GM12878 (cell line): ENCODE results near the gene ZNF618.

Experiments
- CBX5 ChIP-seq: sonication (generic); IDR thresholded peaks from 2 replicates; pipeline ENCODE4 v1.6.1; 2016; ENCODE audit warnings: low read depth, moderate library complexity, mild to moderate bottlenecking, inconsistent platforms
- CHD2 ChIP-seq: IDR thresholded peaks from 2 replicates; pipeline ENCODE4 v1.6.1; 2011; ENCODE audit warnings: low read depth, low read length, improper control_type of control experiment, borderline replicate concordance
- ETV6 ChIP-seq, 2 experiments: fragments of 450-650 bp in 1 of 2; IDR thresholded peaks in 1 of 2; conservative IDR thresholded peaks in 1 of 2; 2 replicates each; pipeline ENCODE4 v1.6.1; 2014; ENCODE audit warnings: antibody characterized with exemption in 1 of 2, borderline replicate concordance in 1 of 2, low read depth in 1 of 2, mild to moderate bottlenecking in 1 of 2, moderate library complexity in 1 of 2
- JUND ChIP-seq: IDR thresholded peaks from 2 replicates; pipeline ENCODE4 v1.6.1; 2012; ENCODE audit warnings: low read depth, mild to moderate bottlenecking, low read length, improper control_type of control experiment, moderate library complexity
- NRF1 ChIP-seq: conservative IDR thresholded peaks from 2 replicates; pipeline ENCODE4 v1.6.1; 2011; ENCODE audit warnings: mild to moderate bottlenecking, low read depth, low read length, improper control_type of control experiment
- POLR2A ChIP-seq: IDR thresholded peaks from 2 replicates; pipeline ENCODE4 v1.6.1; 2011; ENCODE audit warnings: low read depth, mild to moderate bottlenecking, low read length
- POLR2AphosphoS5 ChIP-seq: IDR thresholded peaks from 2 replicates; pipeline ENCODE4 v1.6.1; 2011; ENCODE audit warnings: mild to moderate bottlenecking, low read length, inconsistent platforms
- RELA ChIP-seq: fragments of 450-650 bp; IDR thresholded peaks from 2 replicates; pipeline ENCODE4 v1.8.0; 2014; ENCODE audit warnings: borderline replicate concordance; ENCODE audit not compliant: partially characterized antibody
- TF ChIP-seq, protein P1 (sequence below), 3 experiments: IDR thresholded peaks in 2 of 3; conservative IDR thresholded peaks in 1 of 3; 2 replicates each; pipeline ENCODE4 v1.5.1; 2011; ENCODE audit warnings: low read depth in 3 of 3, low read length in 3 of 3, mild to moderate bottlenecking in 3 of 3, control low read depth in 2 of 3, moderate library complexity in 2 of 3, inconsistent platforms in 1 of 3, mixed read lengths in 1 of 3; ENCODE audit not compliant: control insufficient read depth in 2 of 3, insufficient read depth in 1 of 3; ENCODE audit errors: extremely low read depth in 1 of 3
- TF ChIP-seq, protein P2 (sequence below): fragments of 450-650 bp; IDR thresholded peaks from 2 replicates; pipeline ENCODE4 v1.6.1; 2017; ENCODE audit warnings: mild to moderate bottlenecking, moderate library complexity
- TF ChIP-seq, protein P3 (sequence below): IDR thresholded peaks from 2 replicates; pipeline ENCODE4 v1.6.1; 2011; ENCODE audit warnings: mild to moderate bottlenecking, low read depth, low read length, moderate library complexity; ENCODE audit not compliant: insufficient replicate concordance

DNA sequence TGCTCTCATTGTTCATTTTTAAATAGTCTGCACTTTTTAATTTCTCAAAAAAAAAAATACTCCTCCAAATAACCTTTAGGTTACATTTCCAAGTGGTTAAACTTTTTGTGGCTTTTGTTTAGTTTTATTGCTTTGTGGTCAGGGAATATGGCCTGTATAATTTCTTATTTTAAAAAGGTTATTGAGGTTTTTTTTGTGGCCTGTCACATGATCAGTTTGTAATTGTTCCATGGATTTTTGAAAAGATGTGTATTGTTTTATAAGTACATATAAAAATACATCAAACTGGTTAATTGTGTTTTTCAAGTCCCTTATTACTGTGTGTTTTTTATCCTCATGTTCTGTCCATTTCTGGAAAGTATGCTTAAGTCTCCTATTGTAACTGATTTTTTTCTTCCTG is 64.0 kb downstream of the ZNF618 start:
- TF ChIP-seq, protein P1, sequence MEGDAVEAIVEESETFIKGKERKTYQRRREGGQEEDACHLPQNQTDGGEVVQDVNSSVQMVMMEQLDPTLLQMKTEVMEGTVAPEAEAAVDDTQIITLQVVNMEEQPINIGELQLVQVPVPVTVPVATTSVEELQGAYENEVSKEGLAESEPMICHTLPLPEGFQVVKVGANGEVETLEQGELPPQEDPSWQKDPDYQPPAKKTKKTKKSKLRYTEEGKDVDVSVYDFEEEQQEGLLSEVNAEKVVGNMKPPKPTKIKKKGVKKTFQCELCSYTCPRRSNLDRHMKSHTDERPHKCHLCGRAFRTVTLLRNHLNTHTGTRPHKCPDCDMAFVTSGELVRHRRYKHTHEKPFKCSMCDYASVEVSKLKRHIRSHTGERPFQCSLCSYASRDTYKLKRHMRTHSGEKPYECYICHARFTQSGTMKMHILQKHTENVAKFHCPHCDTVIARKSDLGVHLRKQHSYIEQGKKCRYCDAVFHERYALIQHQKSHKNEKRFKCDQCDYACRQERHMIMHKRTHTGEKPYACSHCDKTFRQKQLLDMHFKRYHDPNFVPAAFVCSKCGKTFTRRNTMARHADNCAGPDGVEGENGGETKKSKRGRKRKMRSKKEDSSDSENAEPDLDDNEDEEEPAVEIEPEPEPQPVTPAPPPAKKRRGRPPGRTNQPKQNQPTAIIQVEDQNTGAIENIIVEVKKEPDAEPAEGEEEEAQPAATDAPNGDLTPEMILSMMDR (IDR thresholded peaks at IDR 0.05 in 2 of 3, conservative IDR thresholded peaks at IDR 0.05 in 1 of 3; ENCODE audit: control insufficient read depth in 2 of 3, extremely low read depth in 1 of 3, insufficient read depth in 1 of 3, low read depth in 3 of 3, low read length in 3 of 3) = no peak
- TF ChIP-seq POLR2A (no peak), JUND (no peak), CHD2 (no peak), RELA (no peak), CBX5 (no peak), ETV6 (conservative IDR thresholded peaks at IDR 0.05 in 1 of 2, IDR thresholded peaks at IDR 0.05 in 1 of 2; ENCODE audit: borderline replicate concordance in 1 of 2, low read depth in 1 of 2) (no peak), NRF1 (no peak), POLR2AphosphoS5 (no peak)
- TF ChIP-seq, protein P2, sequence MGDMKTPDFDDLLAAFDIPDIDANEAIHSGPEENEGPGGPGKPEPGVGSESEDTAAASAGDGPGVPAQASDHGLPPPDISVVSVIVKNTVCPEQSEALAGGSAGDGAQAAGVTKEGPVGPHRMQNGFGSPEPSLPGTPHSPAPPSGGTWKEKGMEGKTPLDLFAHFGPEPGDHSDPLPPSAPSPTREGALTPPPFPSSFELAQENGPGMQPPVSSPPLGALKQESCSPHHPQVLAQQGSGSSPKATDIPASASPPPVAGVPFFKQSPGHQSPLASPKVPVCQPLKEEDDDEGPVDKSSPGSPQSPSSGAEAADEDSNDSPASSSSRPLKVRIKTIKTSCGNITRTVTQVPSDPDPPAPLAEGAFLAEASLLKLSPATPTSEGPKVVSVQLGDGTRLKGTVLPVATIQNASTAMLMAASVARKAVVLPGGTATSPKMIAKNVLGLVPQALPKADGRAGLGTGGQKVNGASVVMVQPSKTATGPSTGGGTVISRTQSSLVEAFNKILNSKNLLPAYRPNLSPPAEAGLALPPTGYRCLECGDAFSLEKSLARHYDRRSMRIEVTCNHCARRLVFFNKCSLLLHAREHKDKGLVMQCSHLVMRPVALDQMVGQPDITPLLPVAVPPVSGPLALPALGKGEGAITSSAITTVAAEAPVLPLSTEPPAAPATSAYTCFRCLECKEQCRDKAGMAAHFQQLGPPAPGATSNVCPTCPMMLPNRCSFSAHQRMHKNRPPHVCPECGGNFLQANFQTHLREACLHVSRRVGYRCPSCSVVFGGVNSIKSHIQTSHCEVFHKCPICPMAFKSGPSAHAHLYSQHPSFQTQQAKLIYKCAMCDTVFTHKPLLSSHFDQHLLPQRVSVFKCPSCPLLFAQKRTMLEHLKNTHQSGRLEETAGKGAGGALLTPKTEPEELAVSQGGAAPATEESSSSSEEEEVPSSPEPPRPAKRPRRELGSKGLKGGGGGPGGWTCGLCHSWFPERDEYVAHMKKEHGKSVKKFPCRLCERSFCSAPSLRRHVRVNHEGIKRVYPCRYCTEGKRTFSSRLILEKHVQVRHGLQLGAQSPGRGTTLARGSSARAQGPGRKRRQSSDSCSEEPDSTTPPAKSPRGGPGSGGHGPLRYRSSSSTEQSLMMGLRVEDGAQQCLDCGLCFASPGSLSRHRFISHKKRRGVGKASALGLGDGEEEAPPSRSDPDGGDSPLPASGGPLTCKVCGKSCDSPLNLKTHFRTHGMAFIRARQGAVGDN = no peak
- TF ChIP-seq, protein P3, sequence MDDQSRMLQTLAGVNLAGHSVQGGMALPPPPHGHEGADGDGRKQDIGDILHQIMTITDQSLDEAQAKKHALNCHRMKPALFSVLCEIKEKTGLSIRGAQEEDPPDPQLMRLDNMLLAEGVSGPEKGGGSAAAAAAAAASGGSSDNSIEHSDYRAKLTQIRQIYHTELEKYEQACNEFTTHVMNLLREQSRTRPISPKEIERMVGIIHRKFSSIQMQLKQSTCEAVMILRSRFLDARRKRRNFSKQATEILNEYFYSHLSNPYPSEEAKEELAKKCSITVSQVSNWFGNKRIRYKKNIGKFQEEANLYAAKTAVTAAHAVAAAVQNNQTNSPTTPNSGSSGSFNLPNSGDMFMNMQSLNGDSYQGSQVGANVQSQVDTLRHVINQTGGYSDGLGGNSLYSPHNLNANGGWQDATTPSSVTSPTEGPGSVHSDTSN = no peak
